BE2C (cell line): ENCODE data around the gene USF2.

Experiments
- DNase-seq: peaks from one replicate; pipeline ENCODE4 v3.0.0-alpha.2; 2020
- H3K27me3 ChIP-seq: fragments of 250-450 bp; sonication (Bioruptor Pico); 2 replicates; pipeline ENCODE4 v1.5.1; 2020; ENCODE audit warnings: mild to moderate bottlenecking
- H3K36me3 ChIP-seq: fragments of 250-450 bp; sonication (Bioruptor Pico); 2 replicates; pipeline ENCODE4 v1.5.1; 2020; ENCODE audit warnings: mild to moderate bottlenecking
- H3K4me1 ChIP-seq: fragments of 250-450 bp; sonication (Bioruptor Pico); 2 replicates; pipeline ENCODE4 v1.5.1; 2020
- H3K4me3 ChIP-seq: 2 replicates; pipeline ENCODE4 v1.5.1; 2011; ENCODE audit warnings: low read depth, low read length
- H3K9me3 ChIP-seq: fragments of 250-450 bp; sonication (Bioruptor Pico); 2 replicates; pipeline ENCODE4 v1.5.1; 2020
- CTCF ChIP-seq: IDR thresholded peaks from 2 replicates; pipeline ENCODE4 v1.5.1; 2012; ENCODE audit warnings: mild to moderate bottlenecking, low read depth, low read length

The USF2 gene

DNA sequence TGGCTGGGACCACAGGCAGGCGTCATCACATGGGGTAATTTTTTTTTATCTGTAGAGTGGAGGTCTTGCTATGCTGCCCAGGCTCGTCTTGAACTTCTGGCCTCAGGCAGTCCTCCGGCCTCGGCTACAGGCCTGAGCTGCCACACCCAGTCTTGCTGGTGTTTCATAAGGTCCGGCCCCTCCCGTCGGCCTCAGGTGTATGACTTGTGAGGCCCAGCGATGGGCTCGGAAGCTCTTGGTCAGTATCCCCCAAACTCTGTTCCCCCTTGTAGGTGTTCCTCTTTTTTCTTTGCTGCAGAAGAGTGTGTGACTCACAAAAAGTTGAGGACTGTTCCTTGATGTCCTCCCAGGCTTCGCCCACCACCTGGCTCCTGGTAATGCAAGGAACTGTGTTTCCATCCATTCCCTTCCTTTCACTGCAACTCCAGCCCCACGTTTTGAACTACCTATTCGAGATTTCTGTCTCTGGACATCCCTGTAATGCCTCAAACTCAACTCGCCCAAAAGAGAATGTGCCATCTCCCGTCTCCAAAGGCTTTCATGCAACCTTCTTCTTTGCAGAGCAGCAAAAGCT, 5.0 kb downstream of the USF2 start:
- TF ChIP-seq CTCF = no peak
- H3K9me3 ChIP-seq = no peaks in the 10 kb centered on the region
- no peaks in the 10 kb centered on the region for H3K4me1 ChIP-seq
- peaks cover 36% of the 10 kb centered on the region for H3K36me3 ChIP-seq
- H3K4me3 ChIP-seq = no peak overlapping the region
- no peaks in the 10 kb centered on the region for H3K27me3 ChIP-seq
- DNase-seq = no peak

DNA sequence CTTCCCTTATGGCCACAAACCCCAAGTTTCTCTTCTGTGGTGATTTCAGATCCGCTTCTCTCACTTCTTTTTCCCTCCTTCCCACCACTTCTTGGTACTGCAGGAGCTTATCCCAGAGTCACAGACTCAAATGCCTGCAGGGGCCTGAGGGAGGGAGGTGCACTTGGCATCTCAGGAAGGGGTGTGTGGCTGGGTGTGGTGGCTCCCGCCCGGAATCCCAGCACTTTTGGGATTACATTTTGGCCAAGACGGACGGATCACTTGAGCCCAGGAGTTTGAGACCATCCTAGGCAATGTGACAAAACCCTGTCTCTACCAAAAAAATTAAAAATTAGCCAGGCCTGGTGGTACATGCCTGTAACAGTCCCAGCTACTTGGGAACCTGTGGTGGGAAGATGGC, 5.6 kb downstream of the USF2 start:
- H3K4me3 ChIP-seq = no peak overlapping the region
- no peaks in the 10 kb centered on the region for H3K4me1 ChIP-seq
- no peak for DNase-seq
- no peak for TF ChIP-seq CTCF
- no peaks in the 10 kb centered on the region for H3K9me3 ChIP-seq
- peaks cover 41% of the 10 kb centered on the region for H3K36me3 ChIP-seq
- H3K27me3 ChIP-seq = no peaks in the 10 kb centered on the region

DNA sequence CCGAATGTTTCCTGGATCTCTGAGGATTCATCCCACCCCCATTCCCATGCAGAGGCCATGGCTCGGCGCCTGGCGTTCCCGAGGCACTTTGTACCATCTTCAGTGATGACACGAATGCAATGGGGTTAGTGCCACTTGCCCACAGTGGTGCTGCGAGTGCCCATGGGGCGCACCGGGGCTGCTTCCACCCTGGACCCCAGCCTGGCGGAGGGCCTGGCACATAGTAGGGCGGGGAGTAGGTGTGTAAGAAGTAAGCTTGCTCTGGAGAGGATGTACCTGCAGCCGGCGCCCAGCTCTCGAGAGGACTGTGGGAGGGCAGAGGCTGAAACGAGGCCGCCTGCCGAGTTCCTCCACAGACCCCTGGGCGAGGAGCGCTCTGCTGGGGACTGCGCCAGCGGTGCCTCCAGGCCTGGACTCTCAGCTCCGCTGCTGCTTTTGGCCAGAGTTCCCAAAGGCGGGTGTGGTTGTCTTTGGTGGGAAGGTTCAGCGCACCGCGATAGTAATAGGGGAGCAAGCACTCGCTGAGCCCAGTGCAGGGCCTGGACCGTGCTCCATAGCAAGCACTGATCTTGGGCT, 8.0 kb downstream of the USF2 start:
- H3K27me3 ChIP-seq = no peaks in the 10 kb centered on the region
- H3K9me3 ChIP-seq = no peaks in the 10 kb centered on the region
- H3K4me3 ChIP-seq = no peak overlapping the region
- no peak for DNase-seq
- TF ChIP-seq CTCF = no peak
- peaks cover 27% of the 10 kb centered on the region for H3K36me3 ChIP-seq
- peaks cover 5% of the 10 kb centered on the region; the same call in 1 of the 2 replicates for H3K4me1 ChIP-seq

- Histone ChIP-seq H3K27me3 (no peaks in the 10 kb centered on the region), H3K36me3 (peaks cover 19% of the 10 kb centered on the region), H3K4me1 (peaks cover 5% of the 10 kb centered on the region; the same call in 1 of the 2 replicates), H3K9me3 (no peaks in the 10 kb centered on the region), H3K4me3 (no peak overlapping the region)
- TF ChIP-seq CTCF = no peak
- DNase-seq = no peak
These were observed 10.0 kb downstream of the USF2 start for GRCh38 chr19:35278578-35279284.

GRCh38 chr19:35279374-35279773, 10.6 kb downstream of the USF2 start:
- no peaks in the 10 kb centered on the region for H3K9me3 ChIP-seq
- DNase-seq = no peak
- TF ChIP-seq CTCF = no peak
- peaks cover 5% of the 10 kb centered on the region; the same call in 1 of the 2 replicates for H3K4me1 ChIP-seq
- H3K4me3 ChIP-seq = no peak overlapping the region
- peaks cover 17% of the 10 kb centered on the region for H3K36me3 ChIP-seq
- H3K27me3 ChIP-seq = no peaks in the 10 kb centered on the region
